K562 (cell line): ENCODE data around the gene TACR2.

Experiments used
- EWSR1 ChIP-seq: fragments of 450-650 bp; IDR thresholded peaks from 2 replicates; pipeline ENCODE4 v1.6.1; 2018; ENCODE audit warnings: borderline replicate concordance, mild to moderate bottlenecking, low read depth, moderate library complexity; ENCODE audit not compliant: partially characterized antibody
- FOXA1 ChIP-seq: fragments of 450-650 bp; IDR thresholded peaks from 2 replicates; pipeline ENCODE4 v1.6.1; 2016; ENCODE audit warnings: mild to moderate bottlenecking, borderline replicate concordance
- NCOA2 ChIP-seq, 2 experiments: fragments of 450-650 bp; IDR thresholded peaks; 2 replicates each; pipeline ENCODE4 v1.6.1; 2018; ENCODE audit warnings: mild to moderate bottlenecking in 2 of 2, moderate library complexity in 1 of 2; ENCODE audit not compliant: partially characterized antibody in 2 of 2

- TF ChIP-seq FOXA1: no peak
- no peak for TF ChIP-seq NCOA2 (IDR thresholded peaks at IDR 0.05; ENCODE audit: partially characterized antibody in 2 of 2)
- no peak for TF ChIP-seq EWSR1
These were observed 32.4 kb downstream of the TACR2 start for GRCh38 chr10:69384320-69384719.
